ENCODE data around the gene ASCL3.
A peak's percentile ranks its signal among the peaks of the same experiment; 100 is the strongest.
"Not testable (repeated sequence)": the region's sequence is repeated elsewhere in the genome, so short reads cannot be mapped to it uniquely, and the experiment has no call there.

ASCL3 gene

DNA sequence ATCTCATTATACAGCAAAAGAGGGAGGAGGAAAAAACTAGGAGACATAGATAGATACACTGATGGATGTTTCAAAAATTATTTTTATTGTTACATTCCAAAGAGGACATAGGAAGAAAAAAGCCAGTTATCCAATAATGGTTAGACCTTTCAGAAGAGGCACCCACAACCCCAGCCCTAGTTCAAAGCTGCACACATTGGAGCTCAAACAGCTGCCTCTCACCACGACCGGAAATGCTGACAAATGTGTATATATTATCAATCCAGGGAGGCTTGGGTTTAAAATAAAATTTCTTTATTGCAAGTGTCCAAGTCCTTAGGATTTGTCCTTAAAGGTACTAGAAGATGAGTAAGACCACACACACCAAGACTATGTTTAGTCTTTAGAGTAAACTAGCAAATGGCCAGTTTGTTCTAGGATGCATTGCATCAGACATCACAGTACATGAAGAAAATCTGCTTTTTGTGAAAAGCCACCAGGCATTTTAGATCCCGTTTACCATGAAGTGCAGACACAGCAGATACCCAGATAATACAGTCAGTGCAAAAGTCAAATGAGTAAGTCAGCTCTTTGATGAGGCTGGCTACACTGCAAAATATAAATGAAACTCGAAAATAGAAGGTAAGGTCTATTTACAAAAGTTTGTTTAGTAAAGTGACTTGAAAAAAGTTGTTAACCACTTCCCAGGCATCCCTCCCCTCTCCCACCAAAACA, 4.6 kb upstream of the ASCL3 start:
- DNase-seq, result no peak

DNA sequence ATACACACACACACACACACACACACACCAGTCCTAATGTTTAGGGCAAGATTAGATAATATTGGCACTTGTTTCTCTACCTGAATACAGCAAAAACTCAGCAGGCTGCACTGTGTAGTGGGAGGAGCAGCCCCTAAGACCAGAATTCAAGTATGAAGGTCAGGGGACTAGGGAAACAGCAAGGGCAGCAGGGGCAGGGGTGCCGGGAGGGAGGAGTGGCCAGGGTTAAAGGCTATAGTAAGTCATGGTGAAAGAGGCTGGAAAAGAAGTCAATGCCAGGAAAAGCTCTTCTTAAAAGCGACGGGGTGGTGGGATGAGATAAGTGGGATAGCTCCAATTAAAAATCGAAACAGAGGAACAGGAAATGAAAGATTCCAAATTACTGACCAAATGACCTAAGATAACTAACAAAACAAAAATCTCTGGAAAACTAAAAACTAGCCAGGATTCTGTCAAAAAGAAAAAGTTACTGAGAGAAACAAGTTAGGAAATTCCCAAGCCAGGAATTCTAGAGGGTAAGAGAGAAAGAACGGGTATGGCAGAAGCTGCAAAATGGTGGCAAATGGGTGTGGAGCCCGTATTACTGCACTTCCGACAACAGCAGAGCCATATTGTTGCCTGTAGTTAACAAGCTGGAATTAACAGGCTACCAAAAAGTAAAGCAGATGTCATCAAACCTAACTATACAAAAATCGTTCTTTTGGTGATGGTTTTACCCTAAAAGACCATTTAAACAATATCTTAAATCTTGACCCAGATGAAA, 1.3 kb downstream of the ASCL3 start:
- DNase-seq, result no peak

DNA sequence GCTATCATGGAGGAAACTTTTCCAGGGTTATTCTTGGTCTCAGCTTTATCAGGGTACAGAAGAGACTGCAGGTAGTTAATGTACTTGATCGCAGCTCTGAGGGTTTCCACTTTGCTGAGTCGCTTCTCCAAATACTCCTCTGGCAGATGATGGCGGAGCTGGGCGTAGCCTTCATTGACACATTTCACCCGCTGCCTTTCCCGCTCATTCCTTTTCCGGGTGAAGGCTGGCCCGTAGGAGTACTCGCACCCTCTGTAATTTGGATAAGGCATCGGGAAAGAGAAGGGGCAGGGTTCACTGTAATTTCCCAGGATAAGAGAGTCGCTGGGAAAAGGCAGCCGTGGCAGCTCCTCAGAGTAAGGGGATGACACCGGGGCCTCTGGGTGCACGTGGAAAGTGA, 5.2 kb downstream of the ASCL3 start:
- DNase-seq, result no peak

DNA sequence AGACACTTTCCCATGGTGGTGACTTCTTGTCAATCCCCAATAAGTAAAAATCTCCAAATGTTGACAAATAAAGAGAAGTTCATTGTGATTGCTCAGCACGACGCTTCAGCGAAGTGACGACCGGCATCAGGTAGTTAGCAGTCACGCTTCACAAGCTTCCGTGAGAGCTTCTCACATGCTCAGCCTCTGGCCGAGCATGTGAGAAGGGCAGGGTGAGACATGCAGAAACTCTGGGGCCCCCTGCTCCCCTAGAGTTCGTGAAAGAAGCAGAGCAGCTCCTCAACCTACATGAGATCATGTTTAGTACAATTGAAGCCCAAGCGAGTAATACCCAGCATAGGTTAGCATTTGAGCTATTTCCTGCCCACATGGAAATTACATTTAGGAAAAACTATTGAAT, 5.7 kb downstream of the ASCL3 start:
- no peak for DNase-seq

DNA sequence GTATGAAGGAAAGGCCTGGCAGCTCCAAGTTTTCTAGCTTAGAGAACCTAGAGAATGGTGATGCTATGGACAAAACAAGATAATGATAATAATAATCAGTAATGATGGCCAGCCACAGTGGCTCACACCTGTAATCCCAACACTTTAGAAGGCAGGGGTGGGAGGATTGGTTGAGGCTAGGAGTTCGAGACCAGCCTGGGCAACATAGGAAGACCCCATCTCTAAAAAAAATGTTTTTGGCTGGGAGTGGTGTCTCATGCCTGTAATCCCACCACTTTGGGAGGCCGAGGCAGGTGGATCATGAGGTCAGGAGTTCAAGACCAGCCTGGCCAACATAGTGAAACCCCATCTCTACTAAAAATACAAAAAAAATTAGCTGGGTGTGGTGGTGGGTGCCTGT, 7.0 kb downstream of the ASCL3 start:
- DNase-seq, result not testable (repeated sequence)

DNA sequence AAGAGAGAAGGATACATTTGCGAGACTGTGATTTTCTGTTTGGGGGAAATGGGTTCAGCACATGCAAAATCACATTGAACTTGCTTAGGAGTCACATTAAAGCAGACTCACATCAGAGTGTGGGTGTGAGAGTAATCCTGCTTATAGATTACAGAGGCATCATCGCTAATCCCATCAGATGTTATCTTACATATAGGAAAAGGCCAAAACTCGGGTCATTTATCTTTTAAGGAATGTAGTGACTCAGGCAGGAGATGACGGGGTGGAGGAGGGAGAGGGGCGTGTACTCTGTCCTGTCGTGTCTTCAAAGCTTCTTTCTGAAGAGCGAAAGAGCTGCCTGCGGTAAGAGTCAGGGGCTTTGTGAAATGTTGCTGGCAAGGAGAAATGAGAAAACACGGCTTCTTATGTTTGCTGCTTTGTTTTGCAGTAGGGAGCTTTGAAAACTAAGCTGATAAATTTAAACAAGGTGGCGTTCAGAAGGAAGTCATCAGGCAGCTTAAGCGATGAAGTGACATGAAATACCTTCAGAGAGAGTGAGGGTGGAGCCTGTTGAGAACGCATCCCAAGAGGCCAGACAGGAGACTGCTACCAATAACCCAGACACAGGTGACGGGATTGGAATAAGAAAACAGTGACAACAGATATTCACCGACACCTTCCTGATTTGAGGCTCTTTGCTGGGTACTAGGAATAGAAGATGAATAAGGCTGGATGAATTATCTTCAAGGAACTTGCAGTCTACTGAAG, 7.9 kb downstream of the ASCL3 start:
- no peak for DNase-seq

DNA sequence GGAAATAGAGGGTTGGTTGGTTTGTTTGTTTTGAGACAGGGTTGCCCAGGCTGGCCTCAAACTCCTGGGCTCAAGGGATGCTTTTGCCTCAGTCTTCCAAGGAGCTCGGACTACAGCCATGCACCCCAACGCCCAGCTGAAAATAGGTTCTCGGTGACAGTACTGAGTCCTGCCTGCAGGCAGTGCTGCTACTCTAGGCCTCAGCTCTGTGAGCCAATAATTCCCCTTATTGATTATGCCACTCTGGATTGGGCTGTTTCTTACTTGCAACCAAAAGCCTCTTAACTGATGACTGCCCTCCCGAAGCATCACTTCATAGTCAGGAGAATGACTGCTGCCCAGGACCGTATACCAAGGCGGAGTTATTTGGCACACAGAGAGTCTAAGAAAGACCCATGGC, 8.9 kb downstream of the ASCL3 start:
- no peak for DNase-seq

DNA sequence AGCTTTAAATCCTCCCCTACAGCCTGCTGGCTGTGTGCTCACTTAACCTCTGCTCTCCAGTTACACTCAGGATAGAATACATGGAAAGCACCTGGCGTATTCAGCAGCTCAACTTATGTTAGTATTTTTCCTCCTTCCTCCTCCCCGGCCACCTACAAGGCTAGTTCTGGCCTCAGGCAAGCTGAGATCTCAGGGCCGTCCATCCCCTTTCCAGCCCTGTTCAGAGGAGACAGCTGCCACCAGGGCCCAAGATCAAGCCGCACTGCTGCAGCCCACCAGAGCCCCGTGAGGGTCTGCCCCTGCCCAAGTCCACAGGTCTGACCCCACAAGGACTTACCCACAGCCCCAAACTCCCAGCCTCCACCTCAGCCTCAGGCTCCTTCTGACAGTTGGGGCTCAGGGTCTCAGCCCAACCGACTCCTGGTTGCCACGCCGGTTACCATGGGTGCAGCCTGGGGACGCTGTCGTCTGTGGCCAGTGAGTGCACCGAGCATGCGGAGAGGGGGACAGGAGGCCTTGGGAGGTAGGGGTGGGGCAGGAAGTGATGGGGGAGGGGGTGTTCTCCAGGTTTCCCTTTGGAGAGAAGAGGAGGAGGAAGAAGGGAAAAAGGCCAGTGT, 10.1 kb downstream of the ASCL3 start, which contains the start of gene C11orf16:
C11orf16 (minus strand) TSS at position 384 of the 617 bp plus-strand sequence. CDS start 639 bp downstream, outside the sequence.
- no peak for DNase-seq

DNA sequence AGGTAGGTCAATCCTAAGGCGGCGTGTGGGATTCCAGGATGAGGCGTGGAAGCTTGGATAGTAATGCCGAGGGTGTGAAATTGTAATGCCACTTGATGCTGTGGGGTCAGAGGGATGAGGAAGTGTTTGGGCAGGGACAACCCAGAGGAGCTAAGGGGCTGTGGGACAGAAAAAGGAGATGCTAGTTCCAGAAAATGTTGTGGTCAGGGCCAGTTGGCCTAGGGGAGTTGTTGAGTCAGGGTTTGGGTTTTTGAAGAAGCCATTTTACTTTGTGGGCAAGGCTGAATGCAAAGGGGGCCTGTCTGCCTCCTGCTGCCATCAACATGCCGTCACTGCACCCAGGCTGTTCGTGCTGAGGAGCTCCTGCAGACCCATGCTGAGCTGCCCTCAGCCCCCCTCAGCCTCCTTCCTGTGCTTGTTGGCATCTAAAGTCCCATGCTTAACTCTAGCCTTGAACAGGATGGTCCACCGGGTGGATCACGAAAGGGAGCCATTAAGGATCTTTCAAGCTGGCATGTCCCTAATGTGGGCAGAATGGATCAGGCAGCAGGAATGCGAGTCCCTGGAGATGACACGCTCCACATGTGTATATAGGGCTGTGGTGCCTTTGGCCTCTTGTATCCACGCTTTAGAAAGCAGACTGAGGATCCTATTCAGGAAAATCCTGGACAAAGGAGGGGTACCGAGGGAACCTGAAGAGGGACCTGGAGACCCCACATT, 12.2 kb downstream of the ASCL3 start:
- DNase-seq, result no peak

DNA sequence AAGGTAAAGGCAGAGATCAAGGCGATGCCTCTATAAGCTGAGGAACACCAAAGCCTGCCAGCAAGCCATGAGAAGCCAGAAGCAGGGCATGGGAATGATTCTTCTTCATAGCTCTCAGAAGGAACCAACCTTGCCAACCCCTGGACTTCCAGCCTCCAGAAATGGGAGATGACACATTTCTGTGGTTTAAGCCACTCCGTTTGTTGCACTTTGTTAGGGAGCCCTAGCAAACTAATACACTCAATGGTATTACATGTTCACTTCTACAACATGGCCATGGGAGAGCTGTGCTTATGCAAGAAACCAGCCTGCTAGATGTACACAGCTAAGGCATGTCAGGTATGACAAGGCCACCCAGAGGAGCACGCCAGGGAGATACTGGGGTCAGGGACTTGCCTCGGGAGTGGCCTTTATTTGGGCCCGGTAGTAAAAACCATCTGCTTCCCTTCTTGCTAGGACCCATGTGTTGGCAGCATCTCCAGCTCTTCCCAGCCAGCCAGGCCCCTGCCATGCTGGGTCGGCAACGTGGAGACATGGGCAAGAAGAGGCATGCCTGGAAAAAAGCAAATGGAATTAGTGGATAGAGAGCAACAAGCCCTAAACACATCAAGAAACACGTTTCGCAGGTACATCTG, 13.7 kb downstream of the ASCL3 start:
- no peak for DNase-seq

DNA sequence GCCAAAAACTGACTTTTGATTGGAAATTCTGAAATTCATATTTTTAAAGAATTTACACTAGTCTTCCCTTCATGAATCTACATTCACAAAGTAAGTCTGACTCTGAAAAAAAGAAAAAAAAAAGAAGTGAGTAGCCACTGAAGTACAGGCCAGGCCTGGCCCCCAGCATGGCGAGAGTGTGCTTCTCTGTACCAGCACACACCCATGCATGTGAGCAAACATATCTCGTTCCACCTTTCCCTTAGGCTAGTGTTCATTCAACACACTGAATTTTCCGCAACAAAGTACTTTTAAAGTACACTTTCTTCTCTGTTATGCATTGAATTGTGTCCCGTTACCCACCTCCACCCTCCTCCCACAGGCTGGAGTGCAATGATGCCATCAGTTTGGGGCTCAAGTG, 14.6 kb downstream of the ASCL3 start:
- no peak for DNase-seq

DNA sequence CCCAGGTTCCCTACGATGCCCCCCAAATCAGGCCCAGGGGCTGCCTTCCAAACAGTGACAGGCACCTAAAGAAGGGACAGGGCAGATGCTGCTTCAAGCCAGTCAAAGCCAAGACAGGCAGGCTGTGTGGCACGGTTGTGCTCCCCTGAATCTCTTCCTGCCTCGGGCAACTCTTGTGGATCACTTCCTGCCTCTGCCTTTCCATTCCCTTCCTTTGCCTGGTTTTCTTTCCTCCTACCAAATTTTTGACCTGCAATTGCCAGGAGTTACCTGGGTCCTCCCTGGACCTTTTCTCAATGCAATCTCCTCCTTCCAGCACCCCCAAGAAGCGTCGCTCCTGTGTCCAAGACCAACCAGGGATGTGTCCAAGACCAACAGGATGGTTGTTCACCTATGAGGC, 15.6 kb downstream of the ASCL3 start:
- DNase-seq, result no peak

DNA sequence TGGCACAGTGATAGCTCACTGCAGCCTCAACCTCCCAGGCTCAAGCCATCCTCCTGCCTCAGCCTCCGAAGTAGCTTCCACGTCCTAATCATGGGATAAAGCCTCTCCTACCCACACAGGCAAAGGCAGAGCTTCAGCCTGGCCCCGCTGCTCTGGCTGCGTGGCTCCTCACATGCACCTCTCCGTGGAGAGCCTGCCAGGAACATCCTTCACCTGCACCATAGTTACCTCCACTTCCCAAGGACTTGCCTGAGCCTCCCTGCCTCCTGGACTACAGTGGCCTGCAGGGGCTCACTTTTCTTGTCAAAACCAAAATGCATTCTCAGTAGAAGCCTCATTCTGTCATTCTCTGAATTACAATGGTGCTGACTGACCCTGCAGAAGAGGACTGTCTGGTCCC, 16.6 kb downstream of the ASCL3 start:
- DNase-seq, result no peak

DNA sequence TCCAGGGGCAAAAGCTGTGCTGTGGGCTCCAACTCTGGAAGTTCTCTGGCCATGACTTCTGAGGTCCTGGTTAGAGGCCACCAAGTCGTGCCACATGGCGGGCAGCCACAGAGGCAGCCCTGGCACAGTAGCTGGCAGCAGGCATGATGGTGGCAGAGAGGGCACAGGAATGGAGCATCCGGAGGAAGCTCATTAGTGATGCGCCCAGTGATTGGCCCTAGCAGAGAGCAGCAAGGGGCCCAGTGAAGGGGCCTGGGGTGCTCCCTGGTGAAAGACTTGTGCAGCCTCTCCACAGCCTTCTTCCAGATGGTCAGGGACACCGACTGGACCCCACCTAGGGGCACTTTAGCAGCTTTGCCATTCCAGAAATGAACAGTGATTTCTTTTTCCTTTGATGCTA, 17.1 kb downstream of the ASCL3 start:
- DNase-seq, result no peak

DNA sequence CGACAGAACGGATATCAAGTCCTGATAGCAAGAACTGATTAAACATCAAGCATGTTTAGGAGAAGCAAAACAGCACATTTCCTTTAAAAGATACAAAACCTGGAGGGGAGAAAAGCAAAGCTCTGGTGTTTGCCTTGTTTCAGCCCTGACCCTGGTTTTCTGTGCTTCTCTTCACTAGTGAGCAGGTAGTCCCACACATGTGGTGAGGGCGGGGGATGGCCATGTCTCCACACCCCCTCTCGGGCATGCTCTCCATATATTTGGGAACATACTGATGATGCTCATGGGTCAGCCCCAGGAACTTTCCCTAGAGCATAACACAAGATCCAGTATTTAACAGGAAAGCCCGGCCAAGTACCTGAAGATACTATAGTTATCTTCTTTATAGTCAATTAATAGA, 20.1 kb downstream of the ASCL3 start:
- no peak for DNase-seq

DNA sequence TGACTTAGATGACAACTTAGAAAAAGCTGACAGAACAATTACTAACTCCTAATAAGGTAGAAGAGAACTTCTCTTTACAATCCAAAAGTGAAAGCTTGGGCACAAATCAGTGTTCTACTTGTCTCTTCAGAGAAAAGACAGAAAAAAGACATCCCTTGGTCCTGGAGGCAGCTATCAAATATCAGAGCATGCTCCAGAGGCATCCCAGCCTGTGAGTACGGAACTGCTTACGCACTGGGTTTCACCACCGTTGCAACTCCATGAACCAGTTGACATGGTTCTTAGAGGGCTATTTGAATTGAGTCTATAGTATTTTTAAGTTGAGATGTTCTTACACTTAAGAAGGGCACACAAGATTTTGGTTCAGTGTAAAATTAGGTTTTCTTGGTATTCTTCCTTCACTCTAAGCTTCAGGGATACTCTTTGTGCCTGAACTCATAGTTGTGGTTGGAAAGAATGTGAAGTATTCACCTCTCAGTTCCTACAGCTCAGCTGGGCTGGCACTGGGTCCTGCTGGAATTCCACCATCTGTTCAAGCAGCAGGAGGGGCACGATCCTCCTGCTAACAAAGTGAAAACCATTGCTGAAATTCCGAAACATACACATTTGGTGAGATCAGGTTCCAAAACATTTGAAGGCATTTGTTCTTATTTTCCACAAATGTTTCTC, 25.5 kb downstream of the ASCL3 start:
- DNase-seq, result no peak

DNA sequence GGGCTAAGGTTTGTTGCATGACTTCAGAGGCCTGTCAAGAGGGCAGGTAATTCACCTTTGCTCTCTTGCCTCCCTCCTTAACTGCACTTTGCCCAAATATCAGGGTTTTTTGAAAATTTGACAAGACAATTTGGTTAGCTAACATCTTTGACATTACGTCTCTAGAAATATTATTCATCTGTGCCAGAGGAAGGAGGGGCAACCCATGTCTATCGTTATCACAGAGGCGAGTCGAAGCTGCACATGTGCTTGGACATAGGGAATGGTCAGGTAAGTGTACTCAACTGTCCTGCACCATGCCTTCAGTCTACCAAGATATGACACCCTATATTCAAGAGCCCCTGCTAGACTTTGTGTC, 28.2 kb downstream of the ASCL3 start:
- DNase-seq, result no peak

DNA sequence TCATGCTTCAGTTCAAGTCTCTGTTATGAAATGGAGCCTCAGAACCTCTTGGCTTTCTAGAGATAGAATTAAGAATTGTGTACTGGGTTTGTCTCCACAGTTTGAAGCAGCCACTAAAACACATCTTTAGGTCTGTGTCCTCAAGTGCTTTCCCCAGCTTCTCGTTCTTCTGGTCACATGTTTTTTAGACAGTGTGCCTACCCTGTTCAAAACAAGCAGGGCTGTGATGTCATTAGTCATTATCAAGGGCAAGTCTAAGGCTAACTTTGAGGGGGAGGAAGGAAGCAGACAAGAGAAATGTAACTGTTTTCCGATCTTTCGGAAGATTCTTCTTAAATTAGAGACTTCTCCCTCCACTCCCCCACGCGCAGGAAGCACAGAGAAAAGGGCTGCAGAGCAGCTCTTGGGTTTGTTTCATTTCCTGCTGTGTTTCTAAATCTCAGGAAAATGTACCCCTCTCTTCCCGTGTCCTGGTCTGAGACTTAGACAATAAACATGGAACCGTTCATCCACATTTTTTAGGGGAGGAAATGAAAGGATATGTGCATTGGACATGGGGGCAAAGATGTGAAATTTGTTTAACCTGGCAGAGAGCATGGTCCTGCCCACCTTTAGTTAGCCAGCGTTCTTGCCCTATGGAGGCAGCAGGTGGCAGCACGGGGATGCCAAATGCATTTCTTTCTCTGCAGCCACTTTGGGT, 28.7 kb downstream of the ASCL3 start:
- peak in 22 of 56 donors; percentile 3 to 46 (median 14) for DNase-seq

DNA sequence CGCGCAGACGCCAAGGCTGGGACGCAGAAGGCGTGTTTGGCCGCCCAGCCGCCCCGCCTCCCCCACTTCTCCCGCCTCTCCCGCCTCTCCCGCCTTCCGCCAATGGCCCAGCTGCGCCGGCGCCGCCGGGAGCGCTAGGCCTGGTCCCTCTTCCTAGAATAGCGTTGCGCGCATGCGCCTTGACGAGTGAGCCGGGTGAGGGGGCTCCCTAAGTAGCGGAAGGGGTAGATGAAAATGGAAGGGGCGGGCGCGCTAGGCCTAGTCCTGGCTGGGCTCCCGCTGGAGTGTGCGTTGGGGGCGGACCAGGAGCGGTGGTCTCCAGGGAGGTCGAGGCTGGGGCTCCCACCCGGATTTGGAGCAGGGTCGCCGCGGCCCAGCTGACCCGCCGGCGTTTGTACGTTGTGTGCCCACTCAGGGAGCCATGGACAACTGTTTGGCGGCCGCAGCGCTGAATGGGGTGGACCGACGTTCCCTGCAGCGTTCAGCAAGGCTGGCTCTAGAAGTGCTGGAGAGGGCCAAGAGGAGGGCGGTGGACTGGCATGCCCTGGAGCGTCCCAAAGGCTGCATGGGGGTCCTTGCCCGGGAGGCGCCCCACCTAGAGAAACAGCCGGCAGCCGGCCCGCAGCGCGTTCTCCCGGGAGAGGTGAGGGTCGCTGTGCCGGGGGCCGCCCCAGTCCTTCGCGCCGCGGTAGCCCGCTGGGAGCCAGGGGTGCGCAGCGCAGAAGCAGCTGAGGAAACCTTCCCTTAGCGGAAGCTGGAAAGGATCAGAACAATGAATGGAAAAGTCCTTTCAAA, 31.6 kb downstream of the ASCL3 start, which contains the start of gene AKIP1:
AKIP1 (plus strand) TSS at position 161 of the 795 bp plus-strand sequence; CDS start at position 422, 261 bp downstream.
- peak in 55 of 56 donors; percentile 55 to 96 (median 91) for DNase-seq
